ENCODE measurements around the gene HCN2. TPM values are rescaled to one million over a fixed set of nuclear protein-coding genes. Genes with fewer than 3 reads are reported as not detected.

Gene HCN2
- polyA plus RNA-seq, 1 experiment: 1.5 TPM

DNA sequence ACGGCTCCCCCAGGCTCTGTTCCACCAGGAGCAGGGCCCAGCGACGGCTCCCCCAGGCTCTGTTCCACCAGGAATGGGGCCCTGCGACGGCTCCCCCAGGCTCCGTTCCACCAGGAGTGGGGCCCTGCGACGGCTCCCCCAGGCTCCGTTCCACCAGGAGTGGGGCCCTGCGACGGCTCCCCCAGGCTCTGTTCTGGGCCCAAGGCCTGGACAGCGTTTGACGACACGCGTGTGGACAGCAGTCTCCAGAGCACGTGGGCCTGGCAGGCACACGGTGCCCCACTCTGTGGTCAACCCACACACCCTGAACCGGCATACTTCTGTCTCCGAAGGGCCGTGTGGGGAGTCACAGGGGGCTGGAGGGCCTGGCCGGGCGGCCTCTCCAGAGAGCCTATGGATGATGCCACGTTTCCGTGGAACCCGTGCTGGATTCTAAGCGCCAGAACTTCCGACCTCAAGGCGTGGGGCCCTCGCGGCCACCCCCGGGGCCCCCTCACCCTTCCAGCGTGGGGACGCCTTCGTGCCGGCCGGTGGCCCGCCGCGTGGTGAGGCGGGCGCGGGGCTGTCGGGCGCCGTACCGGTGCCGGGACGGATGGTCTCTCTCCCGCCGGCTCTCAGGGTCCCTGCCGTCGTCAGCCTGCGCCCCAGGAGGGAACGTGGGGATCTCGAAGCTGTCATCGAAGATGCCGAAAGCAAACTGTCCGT is 61.6 kb downstream of the HCN2 start:
- no peak overlapping the region for H3K4me3 ChIP-seq (ENCODE audit: low read depth, low read length)
- TF ChIP-seq, protein P1, sequence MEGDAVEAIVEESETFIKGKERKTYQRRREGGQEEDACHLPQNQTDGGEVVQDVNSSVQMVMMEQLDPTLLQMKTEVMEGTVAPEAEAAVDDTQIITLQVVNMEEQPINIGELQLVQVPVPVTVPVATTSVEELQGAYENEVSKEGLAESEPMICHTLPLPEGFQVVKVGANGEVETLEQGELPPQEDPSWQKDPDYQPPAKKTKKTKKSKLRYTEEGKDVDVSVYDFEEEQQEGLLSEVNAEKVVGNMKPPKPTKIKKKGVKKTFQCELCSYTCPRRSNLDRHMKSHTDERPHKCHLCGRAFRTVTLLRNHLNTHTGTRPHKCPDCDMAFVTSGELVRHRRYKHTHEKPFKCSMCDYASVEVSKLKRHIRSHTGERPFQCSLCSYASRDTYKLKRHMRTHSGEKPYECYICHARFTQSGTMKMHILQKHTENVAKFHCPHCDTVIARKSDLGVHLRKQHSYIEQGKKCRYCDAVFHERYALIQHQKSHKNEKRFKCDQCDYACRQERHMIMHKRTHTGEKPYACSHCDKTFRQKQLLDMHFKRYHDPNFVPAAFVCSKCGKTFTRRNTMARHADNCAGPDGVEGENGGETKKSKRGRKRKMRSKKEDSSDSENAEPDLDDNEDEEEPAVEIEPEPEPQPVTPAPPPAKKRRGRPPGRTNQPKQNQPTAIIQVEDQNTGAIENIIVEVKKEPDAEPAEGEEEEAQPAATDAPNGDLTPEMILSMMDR (IDR thresholded peaks at IDR 0.05; ENCODE audit: insufficient read depth, low read depth, low read length): no peak
- ChIA-PET POLR2A (no interaction called here), CTCF (interaction anchor here (1.1 kb wide), 1 partner anchor 16 kb away, joined by 3 read pairs; no protein-coding TSS in a partner anchor)
- H3K27me3 ChIP-seq (ENCODE audit: control insufficient read depth, insufficient read depth, low read length): no peaks in the 10 kb centered on the region
- no peak for DNase-seq (ENCODE audit: low read depth)
- peaks cover 31% of the 10 kb centered on the region for H3K36me3 ChIP-seq (ENCODE audit: control insufficient read depth, insufficient read depth, low read length)

DNA sequence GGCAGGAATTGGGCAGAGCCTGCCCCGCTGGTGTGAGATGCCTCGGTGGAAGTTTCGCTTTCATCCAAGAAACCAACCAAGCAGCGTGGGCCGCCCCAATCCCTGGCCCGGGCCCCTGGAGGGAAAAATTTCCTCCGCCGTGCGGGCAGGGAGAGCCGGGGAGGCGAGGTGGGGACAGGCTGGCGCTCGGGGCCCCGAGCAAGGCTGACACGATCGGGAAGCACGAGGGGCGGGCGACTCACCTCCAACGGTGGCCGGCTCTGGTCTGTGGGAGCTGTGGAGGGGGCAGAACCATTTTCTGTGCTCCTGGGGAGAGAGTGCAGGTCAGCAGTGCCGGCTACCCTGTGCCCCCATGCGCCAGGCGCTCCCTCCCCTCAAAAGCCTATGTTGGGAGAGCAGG is 62.3 kb downstream of the HCN2 start:
- POLR2A ChIA-PET: no interaction called here
- peaks cover 28% of the 10 kb centered on the region for H3K36me3 ChIP-seq (ENCODE audit: control insufficient read depth, insufficient read depth, low read length)
- no peak overlapping the region for H3K4me3 ChIP-seq (ENCODE audit: low read depth, low read length)
- CTCF ChIA-PET: interaction anchor here (1.1 kb wide), 1 partner anchor 17 kb away, joined by 3 read pairs; no protein-coding TSS in a partner anchor
- TF ChIP-seq, protein P1 (IDR thresholded peaks at IDR 0.05; ENCODE audit: insufficient read depth, low read depth, low read length): no peak
- H3K27me3 ChIP-seq (ENCODE audit: control insufficient read depth, insufficient read depth, low read length): no peaks in the 10 kb centered on the region
- DNase-seq (ENCODE audit: low read depth): no peak

DNA sequence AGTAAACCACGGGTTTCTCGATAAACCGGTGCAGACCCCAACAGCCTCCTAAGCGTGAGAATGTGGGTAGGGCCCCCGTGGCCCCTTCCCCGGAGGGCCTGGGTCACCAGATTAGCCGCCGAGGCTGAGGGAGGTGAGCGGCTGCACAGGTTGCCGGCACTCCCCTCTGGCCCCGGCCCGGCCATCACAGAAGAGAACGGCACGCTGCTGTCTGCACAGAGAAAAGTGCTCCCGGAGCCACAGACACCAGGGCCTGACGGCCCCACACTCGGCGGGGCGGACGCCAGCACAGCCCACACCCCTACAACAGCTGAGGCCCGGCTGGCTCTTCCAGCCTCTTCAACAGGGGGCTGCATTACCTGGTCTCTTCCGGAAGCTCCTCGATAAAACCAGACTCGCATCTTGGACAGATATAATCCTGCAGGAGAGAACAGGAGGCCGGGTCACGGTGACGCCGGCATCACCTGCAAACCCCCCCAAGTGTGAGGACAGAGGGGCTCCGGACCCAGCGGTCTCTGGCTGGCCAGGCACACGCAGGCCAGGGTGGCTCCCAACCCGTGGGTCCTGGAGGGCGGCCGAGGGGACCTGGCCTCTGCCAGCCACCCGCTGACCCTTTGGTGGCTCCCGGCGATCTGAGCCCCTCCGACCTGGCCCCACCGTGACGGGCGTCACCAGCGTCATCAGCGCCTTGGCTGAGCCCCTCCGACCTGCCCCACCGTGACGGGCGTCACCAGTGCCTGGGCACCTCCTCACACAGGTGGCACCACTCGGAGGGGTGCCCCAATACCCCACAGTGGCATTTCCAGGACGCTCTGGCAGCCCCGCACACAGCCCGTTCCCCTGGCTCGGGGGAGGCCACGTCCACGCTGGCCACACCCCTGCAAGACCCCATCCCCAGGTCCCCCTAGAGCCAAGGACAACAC is 63.0 kb downstream of the HCN2 start:
- DNase-seq (ENCODE audit: low read depth): no peak
- Histone ChIP-seq H3K36me3 (ENCODE audit: control insufficient read depth, insufficient read depth, low read length) (peaks cover 29% of the 10 kb centered on the region), H3K27me3 (ENCODE audit: control insufficient read depth, insufficient read depth, low read length) (no peaks in the 10 kb centered on the region), H3K4me3 (ENCODE audit: low read depth, low read length) (no peak overlapping the region)
- ChIA-PET POLR2A (no interaction called here), CTCF (interaction anchor here (1.1 kb wide), 1 partner anchor 18 kb away, joined by 3 read pairs; no protein-coding TSS in a partner anchor)
- TF ChIP-seq, protein P1 (IDR thresholded peaks at IDR 0.05; ENCODE audit: insufficient read depth, low read depth, low read length): no peak

DNA sequence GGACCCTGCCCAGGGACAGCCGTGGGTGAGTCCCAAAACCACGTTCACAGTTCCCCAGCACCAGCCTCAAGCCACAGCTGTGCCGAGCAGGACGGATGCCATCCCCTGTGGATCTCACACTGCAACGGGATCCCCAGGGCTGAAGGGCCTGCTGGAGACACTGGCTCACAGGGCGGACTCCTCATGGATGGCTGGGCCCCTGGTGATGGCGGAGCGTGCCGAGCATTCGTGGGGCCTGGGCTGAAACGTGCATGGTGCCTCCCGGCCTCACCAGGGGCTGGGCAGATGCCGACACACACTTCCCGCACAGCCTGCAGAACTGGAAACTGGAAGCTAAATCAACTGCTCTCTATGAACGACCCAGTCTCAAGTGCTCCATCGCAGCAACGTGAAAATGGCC is 63.7 kb downstream of the HCN2 start:
- TF ChIP-seq, protein P1 (IDR thresholded peaks at IDR 0.05; ENCODE audit: insufficient read depth, low read depth, low read length): no peak
- peaks cover 24% of the 10 kb centered on the region for H3K36me3 ChIP-seq (ENCODE audit: control insufficient read depth, insufficient read depth, low read length)
- DNase-seq (ENCODE audit: low read depth): no peak
- no peak overlapping the region for H3K4me3 ChIP-seq (ENCODE audit: low read depth, low read length)
- ChIA-PET CTCF (no interaction called here), POLR2A (no interaction called here)
- no peaks in the 10 kb centered on the region for H3K27me3 ChIP-seq (ENCODE audit: control insufficient read depth, insufficient read depth, low read length)

DNA sequence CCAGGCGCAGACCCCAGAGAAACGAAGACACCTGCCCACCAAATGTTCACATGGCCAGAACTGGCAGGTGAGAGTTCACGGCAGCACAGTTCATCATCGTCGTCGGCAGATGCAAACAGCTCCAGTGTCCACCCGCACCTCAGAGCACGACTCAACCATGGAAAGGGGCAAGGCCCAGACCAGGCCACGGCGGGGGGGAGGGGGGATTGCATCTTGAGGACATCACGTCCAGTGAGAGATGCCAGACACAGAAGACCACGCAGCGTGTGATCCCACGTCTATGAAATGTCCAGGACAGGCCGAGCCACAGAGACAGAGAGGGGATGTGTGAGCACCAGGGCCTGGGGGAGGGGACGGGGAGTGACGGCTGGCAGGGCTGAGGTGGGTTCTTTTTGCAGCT is 66.0 kb downstream of the HCN2 start:
- CTCF ChIA-PET: interaction anchor here (0.8 to 1.3 kb wide), 3 partner anchors 67 to 144 kb away, joined by 3 to 4 read pairs (median 3); no protein-coding TSS in a partner anchor
- Histone ChIP-seq H3K4me3 (ENCODE audit: low read depth, low read length) (no peak overlapping the region), H3K36me3 (ENCODE audit: control insufficient read depth, insufficient read depth, low read length) (peaks cover 20% of the 10 kb centered on the region)

More for the DNA sequence above, 66.0 kb downstream of the HCN2 start:
- no peak for DNase-seq (ENCODE audit: low read depth)
- no peaks in the 10 kb centered on the region for H3K27me3 ChIP-seq (ENCODE audit: control insufficient read depth, insufficient read depth, low read length)
- POLR2A ChIA-PET: no interaction called here
- TF ChIP-seq, protein P1 (IDR thresholded peaks at IDR 0.05; ENCODE audit: insufficient read depth, low read depth, low read length): no peak

All from BJ (cell line).